Trophoblast cell (in vitro differentiated cells and primary cell): Measurements from ENCODE around the gene SPATA6.

Experiments
- DNase-seq, 2 donors: peaks; one replicate each; pipeline ENCODE4 v3.0.0-alpha.2; 2016
- H2AFZ ChIP-seq: 2 replicates; pipeline ENCODE4 v1.6.1; 2013; ENCODE audit warnings: low read length, moderate library complexity, mild to moderate bottlenecking; ENCODE audit not compliant: insufficient read depth, poor library complexity
- H2AK5ac ChIP-seq: 2 replicates; pipeline ENCODE4 v1.6.1; 2013; ENCODE audit warnings: mild to moderate bottlenecking, low read length
- H2BK120ac ChIP-seq: 2 replicates; pipeline ENCODE4 v1.6.1; 2013; ENCODE audit warnings: low read length, mild to moderate bottlenecking, moderate library complexity; ENCODE audit not compliant: insufficient read depth, poor library complexity
- H2BK12ac ChIP-seq: 2 replicates; pipeline ENCODE4 v1.6.1; 2013; ENCODE audit warnings: mild to moderate bottlenecking, low read length, moderate library complexity
- H2BK5ac ChIP-seq: 2 replicates; pipeline ENCODE4 v1.6.1; 2013; ENCODE audit warnings: low read length, low read depth, moderate library complexity, mild to moderate bottlenecking; ENCODE audit not compliant: poor library complexity
- H3K14ac ChIP-seq: 2 replicates; pipeline ENCODE4 v1.6.1; 2013; ENCODE audit warnings: mild to moderate bottlenecking, low read length
- H3K18ac ChIP-seq: 2 replicates; pipeline ENCODE4 v1.6.1; 2013; ENCODE audit warnings: mild to moderate bottlenecking, low read length
- H3K23ac ChIP-seq: 2 replicates; pipeline ENCODE4 v1.6.1; 2013; ENCODE audit warnings: low read length
- H3K27ac ChIP-seq: 2 replicates; pipeline ENCODE4 v1.5.1; 2013; ENCODE audit warnings: low read depth, mild to moderate bottlenecking, inconsistent platforms, low read length, moderate library complexity
- H3K27me3 ChIP-seq: 2 replicates; pipeline ENCODE4 v1.6.1; 2013; ENCODE audit warnings: inconsistent platforms, mild to moderate bottlenecking, low read length, moderate library complexity; ENCODE audit not compliant: insufficient read depth
- H3K36me3 ChIP-seq, 2 experiments: 1 replicate in 1 of 2; 2 replicates in 1 of 2; pipeline ENCODE4 v1.6.1; 2013; ENCODE audit warnings: low read length in 2 of 2, mild to moderate bottlenecking in 2 of 2, moderate library complexity in 1 of 2; ENCODE audit not compliant: insufficient read depth in 2 of 2, control insufficient read depth in 1 of 2
- H3K4ac ChIP-seq: 2 replicates; pipeline ENCODE4 v1.6.1; 2013; ENCODE audit warnings: low read depth, mild to moderate bottlenecking, low read length, moderate library complexity
- H3K4me1 ChIP-seq, 2 experiments: 1 replicate in 1 of 2; 2 replicates in 1 of 2; pipeline ENCODE4 v1.6.1; 2013; ENCODE audit warnings: low read length in 2 of 2, mild to moderate bottlenecking in 2 of 2, moderate library complexity in 1 of 2; ENCODE audit not compliant: insufficient read depth in 2 of 2, control insufficient read depth in 1 of 2
- H3K4me2 ChIP-seq: 2 replicates; pipeline ENCODE4 v1.6.1; 2013; ENCODE audit warnings: inconsistent platforms, mild to moderate bottlenecking, low read length, moderate library complexity
- H3K4me3 ChIP-seq: 2 replicates; pipeline ENCODE4 v1.5.1; 2013; ENCODE audit warnings: mild to moderate bottlenecking, low read depth, low read length, inconsistent platforms
- H3K79me1 ChIP-seq: one replicate; pipeline ENCODE4 v1.6.1; 2013; ENCODE audit warnings: low read length
- H3K79me2 ChIP-seq: 2 replicates; pipeline ENCODE4 v1.6.1; 2013; ENCODE audit warnings: low read length, mild to moderate bottlenecking; ENCODE audit not compliant: control insufficient read depth, insufficient read depth, poor library complexity
- H3K9ac ChIP-seq: 2 replicates; pipeline ENCODE4 v1.6.1; 2013; ENCODE audit warnings: mild to moderate bottlenecking, low read length
- H3K9me3 ChIP-seq: 2 replicates; pipeline ENCODE4 v1.6.1; 2013; ENCODE audit warnings: low read depth, mild to moderate bottlenecking, control low read depth, inconsistent platforms, low read length; ENCODE audit not compliant: insufficient read depth
- H4K12ac ChIP-seq: 2 replicates; pipeline ENCODE4 v1.6.1; 2013; ENCODE audit warnings: low read depth, mild to moderate bottlenecking, low read length, moderate library complexity
- H4K8ac ChIP-seq: 2 replicates; pipeline ENCODE4 v1.6.1; 2013; ENCODE audit warnings: low read depth, mild to moderate bottlenecking, low read length, moderate library complexity
- H4K91ac ChIP-seq: one replicate; pipeline ENCODE4 v1.6.1; 2013; ENCODE audit warnings: low read depth, mild to moderate bottlenecking, low read length, moderate library complexity
- whole genome bisulfite sequencing: extraction: QIAGEN DNeasy Blood & Tissue Kit; methylation state at CpG from one replicate; pipeline ENCODE4 v1.1.7; 2013; ENCODE audit warnings: missing lambda C conversion rate; ENCODE audit not compliant: insufficient read length, insufficient coverage; ENCODE audit errors: extremely low coverage; 5-methylcytosine and 5-hydroxymethylcytosine counted together

Gene SPATA6

DNA sequence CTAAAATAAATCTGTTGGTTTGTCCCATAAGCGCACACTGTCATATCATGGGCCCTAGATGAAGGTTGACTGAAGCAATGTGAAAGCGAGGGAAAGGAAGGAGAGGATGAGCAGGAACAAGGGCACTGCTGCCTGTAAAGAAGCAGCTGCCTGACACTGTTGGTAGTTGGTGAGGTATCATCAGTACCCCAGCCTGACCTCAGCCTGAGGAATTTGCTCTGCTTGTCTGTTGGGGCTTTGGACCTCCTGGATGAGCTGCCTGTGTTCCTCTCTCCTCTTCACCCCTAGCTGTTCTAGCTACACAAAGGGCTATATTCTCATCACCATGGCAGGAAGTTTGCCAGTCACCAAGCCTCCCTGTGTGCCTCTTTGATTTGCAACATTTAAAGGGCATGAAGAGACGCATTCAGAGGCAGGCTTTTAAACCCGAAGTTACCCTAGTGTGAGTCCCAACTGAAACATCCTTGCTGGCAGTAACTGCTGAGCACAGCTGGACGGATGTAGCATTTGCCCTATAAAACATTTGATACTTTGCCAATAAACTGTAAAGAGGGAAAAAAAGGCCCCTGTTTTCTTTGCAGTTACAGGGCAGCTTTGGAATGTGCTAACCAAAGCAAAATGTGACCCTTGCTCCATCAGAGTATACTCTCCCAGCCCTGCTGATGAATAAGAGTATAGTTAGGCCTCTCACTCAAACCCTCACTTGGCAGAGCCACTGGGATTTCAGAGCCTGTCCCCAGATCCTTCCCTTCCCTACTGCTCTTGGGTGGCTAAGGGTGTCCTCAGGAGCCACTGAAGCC lies 22.2 kb upstream of the SPATA6 start:
- H3K79me1 ChIP-seq = no peaks in the 10 kb centered on the region
- no peak overlapping the region for H3K27ac ChIP-seq
- H3K18ac ChIP-seq = no peak overlapping the region
- H3K14ac ChIP-seq = no peak overlapping the region
- H2BK120ac ChIP-seq = no peak overlapping the region
- no peak overlapping the region for H2AFZ ChIP-seq
- no peak overlapping the region for H3K23ac ChIP-seq
- no peak overlapping the region for H2BK12ac ChIP-seq
- H4K12ac ChIP-seq = no peak overlapping the region
- no peak overlapping the region for H4K8ac ChIP-seq
- no peak overlapping the region for H2AK5ac ChIP-seq
- no peaks in the 10 kb centered on the region for H3K27me3 ChIP-seq
- no peaks in the 10 kb centered on the region for H3K36me3 ChIP-seq
- H3K9ac ChIP-seq = no peak overlapping the region
- no CpG with 5 or more reads among the region's 5 CpGs for WGBS
- H3K4me1 ChIP-seq = no peaks in the 10 kb centered on the region
- no peak overlapping the region for H2BK5ac ChIP-seq
- H3K4me2 ChIP-seq = no peak overlapping the region
- no peaks in the 10 kb centered on the region for H3K79me2 ChIP-seq
- no peaks in the 10 kb centered on the region for H3K9me3 ChIP-seq
- H3K4ac ChIP-seq = no peak overlapping the region
- DNase-seq = no peak
- H3K4me3 ChIP-seq = peak overlapping the region; percentile 13
- H4K91ac ChIP-seq = no peak overlapping the region

DNA sequence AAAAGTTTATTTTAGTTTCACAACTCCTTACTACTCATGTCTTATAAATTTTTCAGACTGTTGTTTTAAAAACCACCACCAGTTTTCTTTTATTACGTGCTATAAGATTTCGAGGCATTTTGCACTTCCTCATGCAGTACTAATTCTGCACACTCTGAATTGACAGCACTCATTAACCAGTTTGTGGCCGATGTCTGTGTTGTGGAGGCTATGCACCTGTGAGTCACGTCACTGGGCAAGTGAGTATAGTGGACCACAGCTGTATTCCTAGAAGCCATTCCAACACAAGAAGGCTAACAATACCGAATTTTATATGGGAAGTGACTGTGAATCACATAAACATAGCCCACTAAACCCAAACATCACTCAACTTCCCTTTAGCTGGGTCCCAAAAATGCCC lies 21.0 kb upstream of the SPATA6 start:
- Histone ChIP-seq H4K91ac (no peak overlapping the region), H4K8ac (no peak overlapping the region), H3K9ac (no peak overlapping the region), H3K79me1 (no peaks in the 10 kb centered on the region), H3K27me3 (no peaks in the 10 kb centered on the region), H3K4me2 (no peak overlapping the region), H3K27ac (no peak overlapping the region), H3K9me3 (no peaks in the 10 kb centered on the region), H2AK5ac (no peak overlapping the region), H3K36me3 (no peaks in the 10 kb centered on the region), H3K79me2 (no peaks in the 10 kb centered on the region), H3K23ac (no peak overlapping the region), H2BK120ac (no peak overlapping the region), H3K4me3 (no peak overlapping the region), H3K4me1 (no peaks in the 10 kb centered on the region), H3K4ac (no peak overlapping the region), H2AFZ (no peak overlapping the region), H3K14ac (no peak overlapping the region), H4K12ac (no peak overlapping the region), H2BK12ac (no peak overlapping the region), H2BK5ac (no peak overlapping the region), H3K18ac (no peak overlapping the region)
- no CpG with 5 or more reads among the region's 5 CpGs for WGBS
- no peak for DNase-seq

DNA sequence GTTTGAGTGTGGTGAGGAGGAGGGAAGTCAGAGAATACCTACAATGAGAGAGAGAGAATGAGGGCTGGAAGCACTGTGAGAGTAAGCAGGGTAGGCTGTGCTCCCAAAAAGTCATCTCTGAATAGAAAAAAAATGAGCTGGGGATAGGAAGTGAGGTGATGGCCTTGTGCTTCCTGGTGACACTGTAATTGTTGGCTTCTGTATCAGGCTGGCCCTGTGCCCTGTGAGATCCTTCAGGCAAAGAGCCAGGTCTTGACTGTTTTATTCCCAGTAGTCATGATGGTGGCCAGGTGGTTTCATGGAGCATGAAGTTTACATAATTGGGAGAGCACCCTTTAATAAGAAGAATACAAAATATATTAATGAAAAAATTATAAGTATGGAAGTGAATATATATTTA lies 20.4 kb upstream of the SPATA6 start:
- no peak overlapping the region for H2AFZ ChIP-seq
- no peak overlapping the region for H3K14ac ChIP-seq
- H3K79me1 ChIP-seq = no peaks in the 10 kb centered on the region
- H4K12ac ChIP-seq = no peak overlapping the region
- H4K91ac ChIP-seq = no peak overlapping the region
- H2BK5ac ChIP-seq = no peak overlapping the region
- H3K79me2 ChIP-seq = no peaks in the 10 kb centered on the region
- H3K27me3 ChIP-seq = no peaks in the 10 kb centered on the region
- H3K4me3 ChIP-seq = no peak overlapping the region
- no peak overlapping the region for H2BK120ac ChIP-seq
- no peak overlapping the region for H2AK5ac ChIP-seq
- no peak overlapping the region for H3K4me2 ChIP-seq
- H3K18ac ChIP-seq = no peak overlapping the region
- no peak overlapping the region for H3K4ac ChIP-seq
- H3K9me3 ChIP-seq = no peaks in the 10 kb centered on the region
- H4K8ac ChIP-seq = no peak overlapping the region
- no peak overlapping the region for H3K9ac ChIP-seq
- no peak overlapping the region for H3K27ac ChIP-seq
- DNase-seq = no peak
- no peak overlapping the region for H3K23ac ChIP-seq
- H2BK12ac ChIP-seq = no peak overlapping the region
- H3K36me3 ChIP-seq = no peaks in the 10 kb centered on the region
- no peaks in the 10 kb centered on the region for H3K4me1 ChIP-seq

GRCh38 chr1:48488721-48489120 lies 16.7 kb upstream of the SPATA6 start:
- Histone ChIP-seq H2BK120ac (no peak overlapping the region), H3K14ac (no peak overlapping the region), H4K12ac (no peak overlapping the region), H2BK5ac (no peak overlapping the region), H2AK5ac (no peak overlapping the region), H3K18ac (no peak overlapping the region), H3K36me3 (no peaks in the 10 kb centered on the region), H3K4me2 (no peak overlapping the region), H3K4me3 (no peak overlapping the region), H3K9ac (no peak overlapping the region), H3K27me3 (no peaks in the 10 kb centered on the region), H3K4me1 (no peaks in the 10 kb centered on the region), H4K91ac (no peak overlapping the region), H4K8ac (no peak overlapping the region), H3K27ac (no peak overlapping the region), H3K23ac (no peak overlapping the region), H3K79me2 (no peaks in the 10 kb centered on the region), H2BK12ac (no peak overlapping the region), H3K4ac (no peak overlapping the region), H3K79me1 (no peaks in the 10 kb centered on the region), H3K9me3 (no peaks in the 10 kb centered on the region), H2AFZ (no peak overlapping the region)
- no peak for DNase-seq
- WGBS = no CpG with 5 or more reads among the region's 2 CpGs
